T-helper 2 cell (primary cell): ENCODE measurements around the gene PCCA.
"Not testable (repeated sequence)": the region's sequence is repeated elsewhere in the genome, so short reads cannot be mapped to it uniquely, and the experiment has no call there.

ENCODE experiments used
- DNase-seq, 5 experiments: peaks; one replicate each; pipeline versions ENCODE4 v3.0.0 to v3.0.0-alpha.2; 2012 to 2022

PCCA gene

DNA sequence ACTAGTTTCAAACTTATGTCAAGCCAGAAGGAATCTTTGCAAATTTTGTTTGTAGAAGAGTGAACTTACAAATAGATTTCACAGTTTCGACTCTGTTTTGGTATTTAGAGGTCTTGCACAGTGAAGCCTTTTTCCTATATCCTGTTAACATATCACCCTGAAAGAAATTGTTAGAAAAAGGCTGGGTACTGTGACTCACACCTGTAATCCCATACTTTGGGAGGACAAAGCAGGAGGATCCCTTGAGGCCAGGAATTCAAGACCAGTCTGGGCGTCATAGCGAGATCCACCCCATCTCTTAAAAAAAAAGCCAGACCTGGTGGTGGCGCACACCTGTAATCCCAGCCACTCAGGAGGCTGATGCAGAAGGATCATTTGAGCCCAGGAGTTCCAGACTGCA is 275.7 kb downstream of the PCCA start:
- no peak for DNase-seq

GRCh38 chr13:100365680-100366079 is 276.8 kb downstream of the PCCA start:
- DNase-seq: peak in 1 of 5 experiments; percentile 46

DNA sequence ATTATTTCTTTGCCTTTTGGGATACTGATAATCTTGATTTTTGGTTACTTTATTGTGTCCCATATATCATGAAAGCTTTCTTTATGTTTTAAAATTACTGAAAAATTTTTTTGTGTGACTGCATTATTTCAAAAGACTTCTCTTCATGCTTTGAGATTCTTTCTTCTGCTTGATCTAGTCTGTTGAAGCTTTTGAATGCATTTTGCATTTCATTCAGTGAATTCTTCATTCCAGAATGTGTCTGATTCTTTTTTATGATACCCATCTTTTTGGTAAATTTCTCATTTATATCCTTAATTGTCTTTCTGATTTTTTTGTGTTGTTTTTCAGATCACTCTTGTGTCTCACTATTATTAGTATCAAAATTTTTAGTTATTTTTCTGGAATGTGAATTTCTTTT is 289.6 kb downstream of the PCCA start:
- DNase-seq: no peak

- DNase-seq: no peak
These were observed 292.8 kb downstream of the PCCA start for GRCh38 chr13:100381595-100382224.

DNA sequence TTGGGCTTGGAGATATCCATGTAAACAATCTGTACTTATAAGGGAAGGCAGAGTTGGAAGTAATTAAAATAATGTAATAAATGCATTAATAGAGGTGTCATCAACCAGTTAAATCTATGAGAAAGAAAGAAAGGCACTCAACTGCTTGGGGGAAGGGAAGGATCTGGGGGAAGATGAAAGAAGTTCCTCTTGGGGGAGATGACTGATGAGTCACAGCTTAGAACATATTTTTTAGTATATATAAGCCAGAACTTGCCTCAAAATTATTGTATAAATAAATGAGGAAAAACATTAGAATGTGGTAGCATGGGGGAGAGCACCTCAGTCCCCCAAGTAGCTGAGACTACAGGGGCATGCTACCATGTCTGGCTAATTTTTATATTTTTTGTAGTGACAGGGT is 293.9 kb downstream of the PCCA start:
- no peak for DNase-seq

DNA sequence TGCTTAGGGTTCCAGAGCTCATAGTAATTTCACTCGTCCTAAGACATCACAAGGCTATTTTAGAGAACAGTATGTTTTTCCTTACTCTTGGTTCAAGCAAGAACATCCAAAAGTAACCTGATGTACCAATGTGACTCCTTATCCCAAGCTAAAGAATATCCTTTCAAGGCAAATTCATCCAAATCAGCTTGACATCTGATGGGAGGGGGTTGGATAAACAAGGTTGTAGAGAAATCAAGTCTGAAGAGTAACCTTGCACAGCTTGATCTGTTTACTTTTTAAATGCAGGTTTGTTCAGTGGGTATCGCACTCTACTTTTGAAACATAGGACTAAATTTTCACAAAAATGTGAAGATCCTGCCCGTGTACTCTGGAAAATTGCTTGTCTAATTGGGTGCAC is 298.5 kb downstream of the PCCA start:
- DNase-seq: no peak

- not testable (repeated sequence) for DNase-seq
These were observed 299.3 kb downstream of the PCCA start for GRCh38 chr13:100388150-100388549.

DNA sequence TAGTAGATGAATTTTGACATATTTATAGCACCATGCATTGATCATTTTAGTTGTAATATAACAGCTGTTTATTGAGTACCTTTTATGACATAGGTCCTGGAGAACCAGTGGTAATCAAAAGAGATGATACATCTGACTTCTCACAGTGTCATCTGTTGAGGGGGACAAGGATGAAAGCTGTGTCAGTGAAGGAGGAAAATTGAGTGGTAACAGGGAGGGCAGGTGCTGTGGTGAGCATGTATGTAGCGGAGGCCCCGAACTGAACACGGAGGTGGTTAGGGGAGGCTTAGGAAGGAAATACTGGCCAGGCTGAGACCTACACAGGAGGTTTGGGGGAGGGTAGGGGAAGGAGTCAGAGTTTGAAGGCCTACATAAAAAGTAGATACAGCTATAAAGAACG is 300.0 kb downstream of the PCCA start:
- DNase-seq: no peak

GRCh38 chr13:100389617-100390016 is 300.7 kb downstream of the PCCA start:
- no peak for DNase-seq

DNA sequence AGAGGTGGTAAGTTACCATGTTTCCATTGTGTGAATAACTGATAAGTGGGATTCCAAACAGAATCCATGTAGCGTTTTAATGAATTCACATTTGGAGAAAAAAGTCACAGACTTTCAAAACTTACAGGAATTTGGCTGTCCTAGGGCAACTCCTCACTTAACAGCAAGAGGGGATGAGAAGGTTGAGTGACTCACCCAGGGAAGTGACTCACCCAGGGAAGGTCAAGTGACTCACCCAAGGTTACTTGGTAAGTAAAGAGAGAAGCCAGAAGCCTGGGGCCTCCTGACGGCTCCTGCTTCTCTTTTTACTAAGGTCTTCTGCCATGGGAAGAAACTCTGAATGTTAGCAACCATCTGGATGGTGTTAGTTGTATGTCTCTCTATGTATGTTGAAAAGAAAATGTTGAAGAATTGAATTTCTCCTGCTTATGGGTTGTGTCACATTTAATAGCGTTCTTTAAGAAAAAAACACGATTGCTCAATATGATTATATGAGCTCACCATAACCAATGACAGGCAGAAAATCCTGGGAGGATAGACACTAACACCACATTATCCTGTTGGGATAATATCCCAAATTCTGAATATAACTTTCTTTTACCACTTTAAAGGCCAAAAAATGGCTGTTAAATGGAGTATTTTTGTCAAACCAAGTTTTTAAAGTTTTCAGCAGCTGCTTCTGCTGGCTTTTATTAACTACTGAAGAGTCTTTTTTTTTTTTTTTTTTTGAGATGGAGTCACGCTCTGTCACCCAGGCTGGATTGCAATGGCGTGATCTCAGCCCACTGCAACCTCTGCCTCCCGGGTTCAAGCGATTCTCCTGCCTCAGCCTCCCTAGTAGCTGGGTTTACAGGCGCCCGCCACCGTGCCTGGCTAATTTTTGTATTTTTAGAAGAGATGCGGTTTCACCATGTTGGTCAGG is 304.1 kb downstream of the PCCA start:
- DNase-seq: peak in 2 of 5 experiments; percentile 30 to 78

- peak in 1 of 5 experiments; percentile 90 for DNase-seq
These were observed 305.3 kb downstream of the PCCA start for GRCh38 chr13:100394005-100394695.

GRCh38 chr13:100395698-100396373 is 306.9 kb downstream of the PCCA start:
- DNase-seq: no peak

- no peak for DNase-seq
These were observed 307.9 kb downstream of the PCCA start for GRCh38 chr13:100396776-100397175.

GRCh38 chr13:100397627-100398026 is 308.7 kb downstream of the PCCA start:
- no peak for DNase-seq

- no peak for DNase-seq
These were observed 309.5 kb downstream of the PCCA start for GRCh38 chr13:100398360-100398759.

DNA sequence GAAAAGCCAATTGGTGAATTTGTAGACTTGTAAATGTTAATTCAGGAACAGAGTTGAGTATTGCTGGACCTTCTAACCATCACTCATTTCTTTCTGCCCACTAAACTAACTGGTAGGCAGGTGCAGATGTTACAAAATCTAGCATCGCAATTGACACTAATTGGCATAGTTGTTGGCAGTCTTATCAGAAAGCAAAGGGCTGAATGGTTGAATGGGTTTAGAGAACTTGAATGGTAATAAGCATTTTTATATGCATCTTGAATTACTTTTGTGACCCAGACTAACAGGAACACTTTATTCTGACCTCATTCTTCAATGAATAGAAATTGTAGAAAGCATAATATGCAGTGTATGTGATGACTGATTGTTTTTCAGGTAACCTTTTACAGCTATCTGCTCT is 310.6 kb downstream of the PCCA start:
- no peak for DNase-seq

DNA sequence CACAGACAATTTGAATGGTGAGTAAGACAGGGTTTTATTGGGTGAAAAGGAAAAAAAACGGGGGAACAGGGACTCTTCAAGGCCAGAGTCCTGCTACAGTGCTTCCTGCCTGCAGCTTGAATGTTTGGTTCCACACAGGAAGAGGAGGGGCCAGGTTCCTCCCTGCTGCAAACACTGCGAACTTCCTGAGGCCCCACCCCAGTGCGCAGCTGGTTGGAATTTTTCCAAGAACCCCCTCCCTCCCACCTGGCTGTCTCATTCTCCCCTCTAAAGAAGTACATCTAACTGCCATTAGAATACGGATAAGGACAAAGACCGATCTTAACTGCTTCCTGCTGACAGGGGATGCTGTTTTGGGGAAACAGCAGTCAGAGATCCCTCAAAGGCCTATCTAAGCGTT is 314.8 kb downstream of the PCCA start:
- no peak for DNase-seq

GRCh38 chr13:100409132-100409531 is 320.2 kb downstream of the PCCA start:
- DNase-seq: peak in 1 of 5 experiments; percentile 23

- no peak for DNase-seq
These were observed 334.5 kb downstream of the PCCA start for GRCh38 chr13:100423375-100423774.

DNA sequence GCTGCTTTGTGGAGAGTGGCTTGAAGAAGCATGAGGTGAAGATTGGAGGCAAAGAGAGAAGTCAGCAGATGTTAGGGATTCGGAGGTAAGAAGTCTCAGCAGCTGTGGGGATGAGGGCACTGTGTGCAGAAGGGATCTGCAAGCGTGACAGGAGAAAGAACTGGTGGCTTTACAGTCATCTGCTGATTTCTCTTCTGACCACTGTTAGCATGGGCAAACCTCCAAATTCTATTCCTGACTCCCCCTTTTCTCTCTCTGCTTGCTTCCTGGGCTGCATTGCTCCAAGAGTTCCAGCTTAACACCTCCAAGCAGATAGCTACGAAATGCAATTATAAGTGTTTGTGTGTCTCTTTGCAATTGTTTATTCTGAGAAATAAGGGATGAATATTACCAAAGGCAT is 340.1 kb downstream of the PCCA start:
- no peak for DNase-seq

DNA sequence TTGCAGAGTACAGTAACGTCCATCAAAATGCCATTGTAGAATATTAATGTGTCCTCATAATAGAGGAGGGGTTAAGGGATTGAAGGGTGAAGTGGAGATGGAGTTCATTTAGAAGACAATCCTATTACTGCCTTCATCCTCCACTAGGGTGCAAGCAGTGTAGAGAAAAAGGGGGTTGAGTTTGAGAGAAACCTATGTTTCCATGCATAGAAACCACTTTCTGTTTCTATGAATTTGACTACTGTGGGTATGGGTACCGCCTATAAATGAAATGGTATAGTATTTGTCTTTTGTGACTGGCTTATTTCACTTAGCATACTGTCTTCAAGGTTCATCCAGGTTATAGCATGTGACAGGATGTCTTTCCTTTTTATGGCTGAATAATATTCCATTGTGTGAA is 343.7 kb downstream of the PCCA start:
- DNase-seq: peak in 1 of 5 experiments; percentile 52

GRCh38 chr13:100433475-100433874 is 344.6 kb downstream of the PCCA start:
- peak in 1 of 5 experiments; percentile 38 for DNase-seq
